ENCODE measurements around the gene REXO5.

- TF ChIP-seq CTCF (IDR thresholded peaks at IDR 0.05) (no peak), POLR2A (IDR thresholded peaks at IDR 0.05) (no peak)
Observed at GRCh38 chr16:20798364-20798763, 8.0 kb upstream of the REXO5 start.

Measured in uterus (tissue), 2 donors.